Natural killer cell (primary cell): ENCODE measurements around the gene MAN1C1. TPM values are rescaled to one million over a fixed set of nuclear protein-coding genes. Genes with fewer than 3 reads are reported as not detected.
"Not testable (repeated sequence)": the region's sequence is repeated elsewhere in the genome, so short reads cannot be mapped to it uniquely, and the experiment has no call there.

ENCODE experiments used
- ATAC-seq, 3 donors: fragments of 150-1000 bp in 2 of 3; fragments of 200-7000 bp in 1 of 3; cut with Tn5 transposase; 1 replicate in 1 of 3; 2 replicates in 2 of 3; pipeline ENCODE4 v1.10.0; 2021; ENCODE audit warnings: mild to moderate bottlenecking in 2 of 3, moderate library complexity in 2 of 3
- DNase-seq, 2 donors: peaks; one replicate each; pipeline versions ENCODE4 v3.0.0 to v3.0.0-alpha.2; 2013 to 2021; ENCODE audit warnings: mixed read lengths in 1 of 2
- H3K27ac ChIP-seq: one replicate; pipeline ENCODE4 v1.5.1; 2013; ENCODE audit warnings: mild to moderate bottlenecking, low read length
- H3K27me3 ChIP-seq: one replicate; pipeline ENCODE4 v1.6.1; 2013; ENCODE audit warnings: low read length; ENCODE audit not compliant: control insufficient read depth, insufficient read depth
- H3K36me3 ChIP-seq: one replicate; pipeline ENCODE4 v1.6.1; 2013; ENCODE audit warnings: low read length; ENCODE audit not compliant: control insufficient read depth, insufficient read depth
- H3K4me1 ChIP-seq: one replicate; pipeline ENCODE4 v1.6.1; 2013; ENCODE audit warnings: low read length; ENCODE audit not compliant: control insufficient read depth, insufficient read depth
- H3K4me3 ChIP-seq: one replicate; pipeline ENCODE4 v1.5.1; 2013; ENCODE audit warnings: low read length
- H3K9me3 ChIP-seq: one replicate; pipeline ENCODE4 v1.6.1; 2013; ENCODE audit warnings: low read length; ENCODE audit not compliant: control insufficient read depth, insufficient read depth
- H3K27ac Mint-ChIP-seq, 2 donors: one replicate each; pipeline ENCODE4 v1.8.0; 2022; ENCODE audit warnings: mild to moderate bottlenecking in 2 of 2, mixed read lengths in 2 of 2, moderate library complexity in 1 of 2
- H3K27me3 Mint-ChIP-seq, 2 donors: one replicate each; pipeline ENCODE4 v1.8.0; 2022; ENCODE audit warnings: low read depth in 2 of 2, mixed read lengths in 2 of 2
- H3K36me3 Mint-ChIP-seq: one replicate; pipeline ENCODE4 v1.8.0; 2022; ENCODE audit warnings: mixed read lengths
- H3K4me1 Mint-ChIP-seq, 2 donors: one replicate each; pipeline ENCODE4 v1.8.0; 2022; ENCODE audit warnings: mixed read lengths in 2 of 2
- H3K4me3 Mint-ChIP-seq: one replicate; pipeline ENCODE4 v1.8.0; 2022; ENCODE audit warnings: mild to moderate bottlenecking, moderate library complexity, mixed read lengths
- H3K9me3 Mint-ChIP-seq, 2 donors: one replicate each; pipeline ENCODE4 v1.8.0; 2022; ENCODE audit warnings: mixed read lengths in 2 of 2
- CTCF ChIP-seq: fragments of 200-600 bp; IDR thresholded peaks from one replicate; pipeline ENCODE4 v1.8.0; 2022; ENCODE audit warnings: antibody characterized with exemption
- WGBS: methylation state at CpG from one replicate; pipeline ENCODE4 v1.1.7; 2013; ENCODE audit warnings: missing lambda C conversion rate; ENCODE audit not compliant: insufficient coverage; 5-methylcytosine and 5-hydroxymethylcytosine counted together
- intact Hi-C: fragments of 100-400 bp; cut with micrococcal nuclease; formaldehyde crosslinking; loops from one replicate; pipeline ENCODE4 v1.14.2; 2022
- total RNA-seq, 4 donors: library from RNA; stranded (reverse); fragments of 120-200 nt in 1 of 4; gene quantifications; one replicate each; pipeline versions ENCODE4 v1.2.3 to v1.2.4, GENCODE V29; 2013 to 2022

MAN1C1 gene
- total RNA-seq, 3 donors from 2014 or later (not counting 1 experiment from before 2014, with no cell fraction given), result 3.6 to 7.5 (median 7.1) TPM

DNA sequence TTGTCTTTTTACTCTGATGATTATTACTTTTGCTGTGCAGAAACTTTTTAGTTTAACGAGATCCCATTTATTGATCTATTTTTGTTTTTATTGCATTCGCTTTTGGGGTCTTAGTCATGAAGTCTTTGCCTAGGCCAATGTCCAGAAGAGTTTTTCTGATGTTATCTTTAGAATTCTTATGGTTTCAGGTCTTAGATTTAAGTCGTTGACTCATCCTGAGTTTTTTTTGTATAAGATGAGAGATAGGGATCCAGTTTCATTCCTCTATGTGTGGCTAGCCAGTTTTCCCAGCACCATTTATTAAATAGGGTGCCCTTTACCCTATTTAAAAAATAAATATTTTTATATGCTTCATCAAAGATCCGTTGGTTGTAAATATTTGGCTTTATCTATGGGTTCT, 13.2 kb downstream of the MAN1C1 start:
- peaks cover 0 to 16% of the 10 kb centered on the region in 2 donors for H3K27me3 Mint-ChIP-seq
- no peaks in the 10 kb centered on the region for H3K9me3 Mint-ChIP-seq
- Histone ChIP-seq H3K27me3 (no peaks in the 10 kb centered on the region), H3K4me1 (no peaks in the 10 kb centered on the region), H3K27ac (no peak overlapping the region), H3K9me3 (no peaks in the 10 kb centered on the region), H3K36me3 (no peaks in the 10 kb centered on the region), H3K4me3 (no peak overlapping the region)
- no peak overlapping the region for H3K27ac Mint-ChIP-seq
- intact Hi-C loops, result no loop called here
- H3K36me3 Mint-ChIP-seq, result no peaks in the 10 kb centered on the region
- ATAC-seq (no peak), DNase-seq (no peak)
- TF ChIP-seq CTCF, result no peak
- 98% methylated on average over 3 of the region's 4 CpGs for WGBS
- peaks cover 10 to 12% of the 10 kb centered on the region in 2 donors for H3K4me1 Mint-ChIP-seq
- no peak overlapping the region for H3K4me3 Mint-ChIP-seq

GRCh38 chr1:25631750-25632485, 15.3 kb downstream of the MAN1C1 start:
- WGBS, result 78% methylated on average over 10 of the region's 11 CpGs
- intact Hi-C loops, result no loop called here
- ATAC-seq (no peak), DNase-seq (no peak)
- H3K27me3 Mint-ChIP-seq, result peaks cover 0 to 16% of the 10 kb centered on the region in 2 donors
- TF ChIP-seq CTCF, result no peak
- H3K36me3 ChIP-seq, result no peaks in the 10 kb centered on the region
- peak overlapping the region in 1 of 2 donors; percentile 37 for H3K27ac Mint-ChIP-seq
- peak overlapping the region; percentile 47 for H3K4me3 Mint-ChIP-seq
- H3K4me3 ChIP-seq, result no peak overlapping the region
- no peaks in the 10 kb centered on the region for H3K27me3 ChIP-seq
- H3K27ac ChIP-seq, result no peak overlapping the region
- no peaks in the 10 kb centered on the region for H3K36me3 Mint-ChIP-seq
- H3K9me3 ChIP-seq, result peaks cover 16% of the 10 kb centered on the region
- H3K4me1 Mint-ChIP-seq, result peaks cover 10 to 12% of the 10 kb centered on the region in 2 donors
- no peaks in the 10 kb centered on the region for H3K9me3 Mint-ChIP-seq
- no peaks in the 10 kb centered on the region for H3K4me1 ChIP-seq

GRCh38 chr1:25634066-25634465, 17.5 kb downstream of the MAN1C1 start:
- Mint-ChIP-seq H3K4me1 (peaks cover 10 to 12% of the 10 kb centered on the region in 2 donors), H3K9me3 (peaks cover 0 to 8% of the 10 kb centered on the region in 2 donors), H3K36me3 (peaks cover 12% of the 10 kb centered on the region), H3K27ac (no peak overlapping the region), H3K27me3 (peaks cover 0 to 16% of the 10 kb centered on the region in 2 donors), H3K4me3 (no peak overlapping the region)
- DNase-seq (no peak), ATAC-seq (no peak)
- no peaks in the 10 kb centered on the region for H3K4me1 ChIP-seq
- no peak overlapping the region for H3K27ac ChIP-seq
- H3K36me3 ChIP-seq, result no peaks in the 10 kb centered on the region
- H3K4me3 ChIP-seq, result no peak overlapping the region
- no peak for TF ChIP-seq CTCF
- no peaks in the 10 kb centered on the region for H3K27me3 ChIP-seq
- intact Hi-C loops, result no loop called here
- H3K9me3 ChIP-seq, result peaks cover 17% of the 10 kb centered on the region
- 80% methylated on average over 2 of the region's 2 CpGs for WGBS

DNA sequence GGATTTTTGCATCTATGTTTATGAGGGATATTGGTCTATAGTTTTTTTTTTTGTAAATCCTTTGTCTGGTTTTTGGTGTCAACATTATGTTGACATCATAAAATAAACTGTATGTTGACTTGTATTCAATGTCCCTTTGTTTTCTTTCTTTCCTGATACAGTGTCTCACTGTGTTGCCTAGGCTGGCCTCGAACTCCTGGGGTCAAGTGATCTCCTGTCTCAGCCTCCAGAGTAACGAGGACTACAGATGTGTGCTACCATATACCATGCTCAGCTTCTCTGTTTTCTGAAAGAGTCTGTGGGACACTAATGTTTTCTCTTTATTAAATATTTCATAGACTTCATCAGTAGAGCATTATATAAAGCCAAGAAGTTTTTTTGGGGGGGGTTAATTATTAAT, 18.3 kb downstream of the MAN1C1 start:
- peaks cover 10 to 12% of the 10 kb centered on the region in 2 donors for H3K4me1 Mint-ChIP-seq
- peaks cover 0 to 12% of the 10 kb centered on the region in 2 donors for H3K9me3 Mint-ChIP-seq
- Histone ChIP-seq H3K4me3 (no peak overlapping the region), H3K4me1 (no peaks in the 10 kb centered on the region), H3K36me3 (no peaks in the 10 kb centered on the region), H3K27me3 (no peaks in the 10 kb centered on the region), H3K27ac (no peak overlapping the region), H3K9me3 (peaks cover 17% of the 10 kb centered on the region)
- H3K27ac Mint-ChIP-seq, result no peak overlapping the region
- H3K4me3 Mint-ChIP-seq, result no peak overlapping the region
- H3K36me3 Mint-ChIP-seq, result peaks cover 16% of the 10 kb centered on the region
- intact Hi-C loops, result no loop called here
- TF ChIP-seq CTCF, result no peak
- peaks cover 0 to 16% of the 10 kb centered on the region in 2 donors for H3K27me3 Mint-ChIP-seq
- DNase-seq, result no peak
- 83% methylated on average over 2 of the region's 2 CpGs for WGBS
- no peak for ATAC-seq

DNA sequence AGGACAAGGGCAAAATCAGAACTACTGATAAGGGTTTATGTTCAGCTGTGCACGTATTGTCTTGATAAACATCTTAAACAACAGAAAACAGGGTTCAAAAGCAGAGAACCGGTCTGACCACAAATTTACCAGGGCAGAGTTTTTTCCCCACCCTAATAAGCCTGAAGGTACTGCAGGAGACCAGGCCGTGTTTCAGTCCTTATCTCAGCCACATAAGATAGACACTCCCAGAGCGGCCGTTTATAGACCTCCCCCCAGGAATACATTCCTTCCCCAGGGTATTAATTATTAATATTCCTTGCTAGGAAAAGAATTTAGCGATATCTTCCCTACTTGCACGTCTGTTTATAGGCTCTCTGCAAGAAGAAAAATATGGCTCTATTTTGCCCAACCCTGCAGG, 19.6 kb downstream of the MAN1C1 start:
- H3K27me3 ChIP-seq, H3K27ac Mint-ChIP-seq, DNase-seq, H3K4me3 ChIP-seq, H3K36me3 ChIP-seq, H3K27ac ChIP-seq, ATAC-seq, H3K4me1 ChIP-seq, intact Hi-C loops, H3K4me3 Mint-ChIP-seq: not testable (repeated sequence)
- 89% methylated on average over 5 of the region's 7 CpGs for WGBS
- H3K4me1 Mint-ChIP-seq, result peaks cover 10 to 13% of the 10 kb centered on the region in 2 donors
- H3K27me3 Mint-ChIP-seq, result peaks cover 0 to 15% of the 10 kb centered on the region in 2 donors
- peaks cover 16% of the 10 kb centered on the region for H3K36me3 Mint-ChIP-seq
- peaks cover 17% of the 10 kb centered on the region for H3K9me3 ChIP-seq
- H3K9me3 Mint-ChIP-seq, result peaks cover 0 to 12% of the 10 kb centered on the region in 2 donors
